NCI-H2196 treated with DMSO at 0.1 percent for 48 hours (cell line): Measurements from ENCODE around the gene PRKAR1B.

Source experiments
- DNase-seq: peaks from one replicate; lab custom pipeline; 2025; ENCODE audit not compliant: unreplicated experiment; lab: John Stamatoyannopoulos, UW

Gene PRKAR1B

GRCh38 chr7:501526-501925 lies 225.6 kb downstream of the PRKAR1B start:
- DNase-seq: no peak

- DNase-seq: no peak
Observed at GRCh38 chr7:500521-501420, 226.3 kb downstream of the PRKAR1B start.

- DNase-seq: no peak
Observed at GRCh38 chr7:499853-500485, 227.1 kb downstream of the PRKAR1B start.
